Lung microvascular endothelial cell (primary cell): Measurements from ENCODE around the gene STK26. TPM values are rescaled to one million over a fixed set of nuclear protein-coding genes. Genes with fewer than 3 reads are reported as not detected.
"Not testable (repeated sequence)": the region's sequence is repeated elsewhere in the genome, so short reads cannot be mapped to it uniquely, and the experiment has no call there.

ENCODE experiments used
- DNase-seq, 2 donors: peaks; one replicate each; pipeline versions ENCODE4 v3.0.0 to v3.0.0-alpha.2; 2010; ENCODE audit warnings: low read depth in 2 of 2
- total RNA-seq: library from RNA; depleted of rRNA; stranded (reverse); fragments of >200 nt; gene quantifications from 2 replicates; pipeline ENCODE4 v1.2.1, GENCODE V29; 2014

The STK26 gene
- total RNA-seq, 1 donor from 2014 or later: under 0.01 TPM

- DNase-seq: no peak
Measured at GRCh38 chrX:132034648-132035047, 11.5 kb downstream of the STK26 start.

- DNase-seq: no peak
Measured at GRCh38 chrX:132037479-132037993, 14.4 kb downstream of the STK26 start.

- DNase-seq: no peak
Measured at GRCh38 chrX:132040066-132040465, 17.0 kb downstream of the STK26 start.

GRCh38 chrX:132041015-132041414 lies 17.9 kb downstream of the STK26 start:
- DNase-seq: peak in 1 of 2 donors; percentile 5

- no peak for DNase-seq
Measured at GRCh38 chrX:132043977-132044376, 20.9 kb downstream of the STK26 start.

GRCh38 chrX:132044953-132045352 lies 21.9 kb downstream of the STK26 start:
- DNase-seq: no peak

GRCh38 chrX:132045456-132045855 lies 22.4 kb downstream of the STK26 start:
- no peak for DNase-seq

GRCh38 chrX:132046533-132046932 lies 23.4 kb downstream of the STK26 start:
- no peak for DNase-seq

- DNase-seq: not testable (repeated sequence)
Measured at GRCh38 chrX:132051778-132052177, 28.7 kb downstream of the STK26 start.

- no peak for DNase-seq
Measured at GRCh38 chrX:132058050-132058449, 34.9 kb downstream of the STK26 start.

- DNase-seq: no peak
Measured at GRCh38 chrX:132058975-132059374, 35.9 kb downstream of the STK26 start.

- DNase-seq: no peak
Measured at GRCh38 chrX:132059973-132060540, 37.0 kb downstream of the STK26 start.

GRCh38 chrX:132063334-132063733 lies 40.2 kb downstream of the STK26 start:
- no peak for DNase-seq

GRCh38 chrX:132063862-132064261 lies 40.8 kb downstream of the STK26 start:
- DNase-seq: no peak

- DNase-seq: no peak
Measured at GRCh38 chrX:132068405-132068804, 45.3 kb downstream of the STK26 start.

- DNase-seq: peak; percentile 14 to 34
Measured at GRCh38 chrX:132071254-132071653, 48.2 kb downstream of the STK26 start.

GRCh38 chrX:132077414-132077813 lies 54.3 kb downstream of the STK26 start:
- DNase-seq: no peak

- DNase-seq: no peak
Measured at GRCh38 chrX:132077912-132078311, 54.8 kb downstream of the STK26 start.

GRCh38 chrX:132085786-132086185 lies 62.7 kb downstream of the STK26 start:
- no peak for DNase-seq

GRCh38 chrX:132086672-132087071 lies 63.6 kb downstream of the STK26 start:
- peak in 1 of 2 donors; percentile 21 for DNase-seq

GRCh38 chrX:132088864-132089263 lies 65.8 kb downstream of the STK26 start:
- DNase-seq: no peak

GRCh38 chrX:132090403-132091159 lies 67.5 kb downstream of the STK26 start:
- no peak for DNase-seq

- DNase-seq: peak; percentile 71 to 76
Measured at GRCh38 chrX:132092439-132093065, 69.5 kb downstream of the STK26 start.
